GM18868 (cell line): ENCODE measurements around the gene CNOT6.
"Not testable (repeated sequence)": the region's sequence is repeated elsewhere in the genome, so short reads cannot be mapped to it uniquely, and the experiment has no call there.

Source experiments
- ATAC-seq: cut with Tn5 transposase; IDR thresholded peaks from one replicate; pipeline ENCODE4 v1.9.1; 2021; ENCODE audit warnings: mild to moderate bottlenecking, moderate library complexity; ENCODE audit not compliant: unreplicated experiment

Gene CNOT6

GRCh38 chr5:180515974-180516373 lies 21.8 kb downstream of the CNOT6 start:
- ATAC-seq: not testable (repeated sequence)

GRCh38 chr5:180516440-180516839 lies 22.3 kb downstream of the CNOT6 start:
- ATAC-seq: no peak

DNA sequence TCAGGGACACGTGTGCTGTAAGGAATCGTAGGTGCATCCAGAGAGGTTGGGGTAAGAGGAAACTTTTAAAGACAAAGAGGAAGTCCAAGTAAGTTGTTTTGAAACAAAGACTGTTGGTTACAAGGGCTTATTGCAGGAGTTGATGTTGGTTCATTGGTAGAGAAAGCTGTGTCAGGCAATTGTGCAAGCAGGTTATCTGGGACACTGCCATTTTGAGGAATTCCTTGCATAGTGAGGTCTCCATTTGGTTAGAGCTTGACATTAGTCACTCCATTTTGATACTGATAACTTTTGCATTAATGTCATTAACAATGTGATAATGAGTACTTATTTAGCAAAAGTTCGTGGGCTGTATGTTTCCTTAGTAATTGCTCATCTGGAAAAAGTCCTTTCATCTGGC lies 24.9 kb downstream of the CNOT6 start:
- no peak for ATAC-seq

GRCh38 chr5:180521101-180521500 lies 26.9 kb downstream of the CNOT6 start:
- no peak for ATAC-seq

DNA sequence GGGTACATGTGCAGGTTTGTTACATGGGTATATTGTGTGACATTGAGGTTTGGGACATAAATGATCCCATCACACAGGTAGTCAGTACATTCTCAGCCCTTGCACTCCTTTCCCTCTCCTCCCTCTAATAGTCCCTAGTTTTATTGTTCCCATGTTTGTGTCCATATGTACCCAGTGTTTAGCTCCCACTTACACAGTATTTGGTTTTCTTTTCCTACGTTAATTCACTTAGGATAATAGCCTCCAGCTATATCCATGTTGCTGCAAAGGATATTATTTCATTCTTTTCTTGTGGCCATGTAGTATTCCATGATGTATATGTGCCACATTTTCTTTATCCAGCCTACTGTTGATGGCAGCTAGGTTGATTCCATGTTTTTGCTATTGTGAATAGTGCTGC lies 27.4 kb downstream of the CNOT6 start:
- no peak for ATAC-seq

- ATAC-seq: no peak
Measured at GRCh38 chr5:180522330-180522729, 28.2 kb downstream of the CNOT6 start.

- no peak for ATAC-seq
Measured at GRCh38 chr5:180523629-180524466, 29.7 kb downstream of the CNOT6 start.

- no peak for ATAC-seq
Measured at GRCh38 chr5:180525399-180525798, 31.2 kb downstream of the CNOT6 start.

DNA sequence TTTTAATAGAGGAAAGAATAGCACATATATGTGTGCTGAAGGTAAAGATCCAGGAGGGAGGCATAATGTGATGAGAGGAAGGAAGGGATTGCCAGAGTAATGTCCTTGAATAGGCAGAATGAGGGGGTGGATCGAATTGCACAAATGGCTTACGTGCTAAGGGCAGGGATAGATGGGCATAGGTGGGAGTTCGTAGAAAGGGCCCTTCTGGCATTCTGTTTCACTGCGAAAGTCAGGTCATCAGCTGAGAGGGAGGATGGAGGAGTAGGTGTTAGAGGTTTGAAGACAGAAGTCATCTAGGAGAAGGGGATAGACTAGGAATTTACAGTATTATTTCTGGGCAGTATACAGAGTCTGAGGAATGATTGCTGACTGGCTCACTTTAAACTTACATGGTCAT lies 32.1 kb downstream of the CNOT6 start:
- no peak for ATAC-seq

DNA sequence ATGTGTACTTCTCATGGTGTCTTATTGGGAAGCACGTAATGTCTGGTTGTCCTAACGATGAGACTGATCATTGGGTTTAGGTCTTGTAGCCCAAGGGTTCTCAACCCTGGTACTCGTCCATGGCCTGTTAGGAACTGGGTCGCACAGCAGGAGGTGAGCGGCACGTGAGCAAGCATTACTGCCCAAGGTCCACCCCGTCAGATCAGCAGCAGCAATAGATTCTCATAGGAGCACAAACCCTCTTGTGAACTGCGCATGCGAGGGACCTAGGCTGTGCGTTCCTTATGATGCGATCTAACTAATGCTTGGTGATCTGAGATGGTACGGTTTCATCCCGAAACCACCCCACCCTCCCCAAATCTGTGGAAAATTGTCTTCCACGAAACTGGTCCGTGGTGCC lies 33.5 kb downstream of the CNOT6 start:
- ATAC-seq: no peak

DNA sequence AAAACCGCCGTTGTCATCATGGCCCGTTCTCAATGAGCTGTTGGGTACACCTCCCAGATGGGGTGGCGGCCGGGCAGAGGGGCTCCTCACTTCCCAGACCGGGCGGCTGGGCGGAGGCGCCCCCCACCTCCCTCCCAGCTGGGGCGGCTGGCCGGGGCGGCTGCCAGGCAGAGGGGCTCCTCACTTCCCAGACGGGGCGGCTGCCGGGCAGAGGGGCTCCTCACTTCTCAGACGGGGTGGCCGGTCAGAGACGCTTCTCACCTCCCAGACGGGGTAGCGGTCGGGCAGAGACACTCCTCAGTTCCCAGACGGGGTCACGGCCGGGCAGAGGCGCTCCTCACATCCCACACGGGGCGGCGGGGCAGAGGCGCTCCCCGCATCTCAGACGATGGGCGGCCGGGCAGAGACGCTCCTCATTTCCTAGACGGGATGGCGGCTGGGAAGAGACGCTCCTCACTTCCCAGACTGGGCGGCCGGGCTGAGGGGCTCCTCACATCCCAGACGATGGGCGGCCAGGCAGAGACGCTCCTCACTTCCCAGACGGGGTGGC lies 36.9 kb downstream of the CNOT6 start:
- not testable (repeated sequence) for ATAC-seq

DNA sequence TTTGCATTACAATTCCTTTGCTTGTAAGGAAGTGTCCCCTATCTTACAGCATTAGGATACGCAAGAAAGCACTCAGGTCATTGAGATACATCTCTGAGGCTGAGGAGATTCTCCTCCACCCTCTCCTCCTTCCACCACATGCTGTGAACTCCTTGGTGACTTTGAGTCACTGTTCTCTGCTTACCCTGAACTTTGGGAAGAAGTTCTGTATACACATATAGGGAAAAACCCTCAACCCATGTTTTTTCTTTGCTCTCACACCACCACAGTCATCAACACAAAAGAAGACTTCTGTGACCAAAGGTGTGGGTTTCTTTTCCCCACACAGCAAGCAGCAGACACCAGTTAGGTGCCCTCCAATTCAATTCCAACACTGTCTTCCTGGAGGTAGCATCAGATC lies 38.1 kb downstream of the CNOT6 start:
- ATAC-seq: peak; percentile 54

- no peak for ATAC-seq
Measured at GRCh38 chr5:180533845-180534244, 39.7 kb downstream of the CNOT6 start.

GRCh38 chr5:180535573-180535972 lies 41.4 kb downstream of the CNOT6 start:
- no peak for ATAC-seq

- peak; percentile 91 for ATAC-seq
Measured at GRCh38 chr5:180540050-180540694, 46.0 kb downstream of the CNOT6 start.

- ATAC-seq: no peak
Measured at GRCh38 chr5:180541710-180542109, 47.5 kb downstream of the CNOT6 start.

GRCh38 chr5:180545248-180545647 lies 51.1 kb downstream of the CNOT6 start:
- no peak for ATAC-seq

DNA sequence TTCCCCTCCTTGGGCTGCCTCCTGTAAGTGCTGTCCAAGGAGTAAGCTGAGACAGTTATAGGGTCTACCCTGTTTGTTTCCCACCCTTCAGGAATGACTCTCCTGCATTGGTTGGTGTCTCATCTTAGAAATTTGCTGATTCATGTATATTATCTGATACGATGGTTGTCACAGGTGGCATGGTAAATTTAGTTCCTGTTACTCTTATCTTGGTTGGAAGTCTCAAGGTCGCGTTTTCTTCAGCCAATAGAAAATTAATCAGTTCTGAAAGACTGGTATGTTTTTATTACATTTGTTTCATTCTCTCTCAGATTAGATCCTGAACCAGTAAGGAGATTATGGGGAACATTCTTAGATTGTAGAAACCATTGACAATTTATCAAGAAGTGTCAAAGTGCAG lies 54.4 kb downstream of the CNOT6 start:
- no peak for ATAC-seq

- ATAC-seq: no peak
Measured at GRCh38 chr5:180553530-180553929, 59.4 kb downstream of the CNOT6 start.

- no peak for ATAC-seq
Measured at GRCh38 chr5:180555168-180555921, 61.2 kb downstream of the CNOT6 start.

GRCh38 chr5:180557217-180557809 lies 63.1 kb downstream of the CNOT6 start:
- ATAC-seq: no peak
